H1 (cell line): ENCODE data around the gene CAVIN4. TPM values are rescaled to one million over a fixed set of nuclear protein-coding genes. Genes with fewer than 3 reads are reported as not detected.

ENCODE experiments used
- CTCF ChIA-PET: fragments of 300-600 bp; sonication (Branson Sonifier 250); formaldehyde crosslinking; loops from one replicate; lab custom pipeline; 2021; ENCODE audit not compliant: partially characterized antibody; lab: Charles Lee
- POLR2A ChIA-PET: fragments of 300-600 bp; sonication (Branson Sonifier 250); formaldehyde crosslinking; loops from one replicate; lab custom pipeline; 2021; ENCODE audit warnings: inconsistent platforms; ENCODE audit not compliant: partially characterized antibody; lab: Charles Lee
- DNase-seq, 2 experiments: peaks; one replicate each; pipeline versions ENCODE4 v3.0.0 to v3.0.0-alpha.2; 2010 to 2022; ENCODE audit warnings: low spot score in 2 of 2, low read depth in 1 of 2, mixed read lengths in 1 of 2
- FAIRE-seq: peaks from 2 replicates; lab custom pipeline; 2011; peaks lifted over from hg19 to GRCh38; lab: Jason Lieb, UNC
- H2AFZ ChIP-seq: 2 replicates; pipeline ENCODE4 v1.8.1; 2012; ENCODE audit warnings: low read length, inconsistent platforms
- H2AK5ac ChIP-seq: 2 replicates; pipeline ENCODE4 v1.6.1; 2013; ENCODE audit warnings: low read depth, low read length
- H2BK120ac ChIP-seq: replicated peaks from 2 replicates; pipeline ENCODE3; 2013; ENCODE audit warnings: low read depth, low read length, inconsistent platforms
- H2BK12ac ChIP-seq: 2 replicates; pipeline ENCODE4 v1.6.1; 2013; ENCODE audit warnings: low read depth, low read length
- H2BK15ac ChIP-seq: 2 replicates; pipeline ENCODE4 v1.6.1; 2013; ENCODE audit warnings: low read length
- H2BK20ac ChIP-seq: 2 replicates; pipeline ENCODE4 v1.6.1; 2013; ENCODE audit warnings: low read length
- H2BK5ac ChIP-seq: 2 replicates; pipeline ENCODE4 v1.6.1; 2013; ENCODE audit warnings: low read depth, low read length
- H3K14ac ChIP-seq: 2 replicates; pipeline ENCODE4 v1.6.1; 2013; ENCODE audit warnings: inconsistent platforms; ENCODE audit not compliant: insufficient read length
- H3K18ac ChIP-seq: 2 replicates; pipeline ENCODE4 v1.6.1; 2013; ENCODE audit warnings: low read length; ENCODE audit errors: extremely low read depth
- H3K23ac ChIP-seq: 2 replicates; pipeline ENCODE4 v1.6.1; 2013; ENCODE audit warnings: inconsistent platforms; ENCODE audit not compliant: insufficient read length
- H3K23me2 ChIP-seq: 2 replicates; pipeline ENCODE4 v1.6.1; 2013; ENCODE audit warnings: low read depth, low read length
- H3K27ac ChIP-seq: 2 replicates; pipeline ENCODE4 v1.6.1; 2011; ENCODE audit warnings: low read depth, low read length, inconsistent platforms
- H3K27me3 ChIP-seq, 4 experiments: replicated peaks in 1 of 4; 1 replicate in 1 of 4; 2 replicates in 3 of 4; pipeline versions ENCODE4 v1.6.1 to v1.8.1; 2011 to 2013; ENCODE audit warnings: low read length in 3 of 4, mild to moderate bottlenecking in 3 of 4, inconsistent platforms in 2 of 4, mixed read lengths in 2 of 4, moderate library complexity in 1 of 4; ENCODE audit not compliant: control insufficient read depth in 3 of 4, insufficient read depth in 3 of 4; ENCODE audit errors: extremely low read depth in 1 of 4
- H3K36me3 ChIP-seq, 4 experiments: 2 replicates each; pipeline versions ENCODE4 v1.6.1 to v1.8.1; 2011 to 2013; ENCODE audit warnings: mild to moderate bottlenecking in 4 of 4, low read length in 3 of 4, moderate library complexity in 2 of 4, control low read depth in 1 of 4, inconsistent platforms in 1 of 4; ENCODE audit not compliant: insufficient read depth in 4 of 4, control insufficient read depth in 2 of 4
- H3K4ac ChIP-seq: replicated peaks from 2 replicates; pipeline ENCODE3; 2013; ENCODE audit warnings: low read length, low read depth, mixed read lengths, inconsistent platforms; ENCODE audit not compliant: insufficient read length
- H3K4me1 ChIP-seq, 4 experiments: replicated peaks in 1 of 4; 1 replicate in 1 of 4; 2 replicates in 3 of 4; pipeline versions ENCODE4 v1.6.1 to v1.8.1; 2011 to 2013; ENCODE audit warnings: low read length in 3 of 4, inconsistent platforms in 2 of 4, mixed read lengths in 1 of 4; ENCODE audit not compliant: insufficient read depth in 4 of 4, control insufficient read depth in 3 of 4
- H3K4me2 ChIP-seq, 2 experiments: 2 replicates each; pipeline versions ENCODE4 v1.6.1 to v1.8.1; 2011 to 2013; ENCODE audit warnings: low read depth in 2 of 2, low read length in 2 of 2, control low read depth in 1 of 2, inconsistent platforms in 1 of 2, mild to moderate bottlenecking in 1 of 2; ENCODE audit not compliant: insufficient read depth in 1 of 2
- H3K4me3 ChIP-seq, 4 experiments: fragments of 200-600, 300-600 bp in 1 of 4; sonication (generic), shearing (Covaris generic), sonication (Bioruptor Twin) in 1 of 4; 2 replicates each; pipeline versions ENCODE4 v1.5.1 to v1.8.1; 2011 to 2016; ENCODE audit warnings: low read length in 4 of 4, low read depth in 3 of 4, control low read depth in 2 of 4, inconsistent platforms in 2 of 4, mild to moderate bottlenecking in 2 of 4, mixed read lengths in 1 of 4, moderate library complexity in 1 of 4; ENCODE audit not compliant: insufficient read depth in 2 of 4; ENCODE audit errors: extremely low read depth in 1 of 4
- H3K56ac ChIP-seq: replicated peaks from 2 replicates; pipeline ENCODE3; 2013; ENCODE audit warnings: low read depth, mild to moderate bottlenecking, mixed read lengths, low read length, inconsistent platforms; ENCODE audit not compliant: insufficient read length
- H3K79me1 ChIP-seq: 2 replicates; pipeline ENCODE4 v1.6.1; 2013; ENCODE audit warnings: low read depth, low read length, control low read depth
- H3K79me2 ChIP-seq, 2 experiments: 2 replicates each; pipeline versions ENCODE4 v1.6.1 to v1.8.1; 2012 to 2013; ENCODE audit warnings: low read length in 2 of 2, mild to moderate bottlenecking in 2 of 2, inconsistent platforms in 1 of 2; ENCODE audit not compliant: insufficient read depth in 2 of 2, control insufficient read depth in 1 of 2
- H3K9ac ChIP-seq, 4 experiments: replicated peaks in 1 of 4; 1 replicate in 1 of 4; 2 replicates in 3 of 4; pipeline versions ENCODE4 v1.6.1 to v1.8.1; 2011 to 2013; ENCODE audit warnings: low read depth in 3 of 4, low read length in 3 of 4, control low read depth in 2 of 4, mild to moderate bottlenecking in 2 of 4, moderate library complexity in 2 of 4, inconsistent platforms in 1 of 4; ENCODE audit errors: extremely low read depth in 1 of 4
- H3K9me3 ChIP-seq, 2 experiments: 2 replicates each; pipeline versions ENCODE4 v1.6.1 to v1.8.1; 2012 to 2013; ENCODE audit warnings: mild to moderate bottlenecking in 2 of 2, moderate library complexity in 2 of 2, control low read depth in 1 of 2, inconsistent platforms in 1 of 2, low read depth in 1 of 2, low read length in 1 of 2, mixed read lengths in 1 of 2; ENCODE audit not compliant: insufficient read depth in 2 of 2
- H4K20me1 ChIP-seq, 2 experiments: replicated peaks in 1 of 2; 2 replicates each; pipeline versions ENCODE3 to v1.8.1; 2011 to 2013; ENCODE audit warnings: inconsistent platforms in 2 of 2, low read length in 2 of 2, mild to moderate bottlenecking in 1 of 2; ENCODE audit not compliant: insufficient read depth in 2 of 2, control insufficient read depth in 1 of 2
- H4K5ac ChIP-seq: 2 replicates; pipeline ENCODE4 v1.6.1; 2013; ENCODE audit warnings: low read length, low read depth, mixed read lengths, inconsistent platforms; ENCODE audit not compliant: insufficient read length
- H4K8ac ChIP-seq: 2 replicates; pipeline ENCODE4 v1.8.0; 2013; ENCODE audit warnings: mild to moderate bottlenecking, moderate library complexity, low read length, inconsistent platforms; ENCODE audit not compliant: insufficient read depth; ENCODE audit errors: extremely low read depth
- H4K91ac ChIP-seq: replicated peaks from 2 replicates; pipeline ENCODE3; 2013; ENCODE audit warnings: low read length, mixed read lengths, inconsistent platforms; ENCODE audit not compliant: insufficient read length
- SUZ12 ChIP-seq: fragments of 200-600 bp; sonication (generic); IDR thresholded peaks from 2 replicates; pipeline ENCODE4 v1.6.1; 2012; ENCODE audit warnings: mild to moderate bottlenecking, inconsistent platforms, low read length, moderate library complexity, mixed read lengths
- TCF12 ChIP-seq: IDR thresholded peaks from 2 replicates; pipeline ENCODE4 v1.6.1; 2011; ENCODE audit warnings: low read depth, mild to moderate bottlenecking, low read length
- WGBS, 2 experiments: shearing (Covaris generic) in 1 of 2; methylation state at CpG; one replicate each; pipeline versions ENCODE4 v1.1.6 to v1.1.7; 2013 to 2015; ENCODE audit warnings: low lambda C conversion rate in 2 of 2, mixed read lengths in 2 of 2, inconsistent platforms in 1 of 2, low coverage in 1 of 2, missing lambda C conversion rate in 1 of 2; ENCODE audit not compliant: insufficient replicate concordance in 2 of 2, insufficient coverage in 1 of 2, insufficient read length in 1 of 2; ENCODE audit errors: extremely low coverage in 1 of 2, missing lambda C conversion rate in 1 of 2; 5-methylcytosine and 5-hydroxymethylcytosine counted together
- polyA plus RNA-seq, 7 experiments: library from polyadenylated mRNA; depleted of rRNA in 3 of 7; stranded (reverse) in 5 of 7; unstranded in 2 of 7; fragments of >200 nt in 5 of 7; fragments of 200-250 nt in 2 of 7; gene quantifications; 1 replicate in 5 of 7; 2 replicates in 1 of 7; 4 replicates in 1 of 7; pipeline versions ENCODE4 v1.2.1 to v1.2.3, GENCODE V29; 2011 to 2013; ENCODE audit warnings: missing spikeins in 2 of 7, mixed read lengths in 2 of 7
- total RNA-seq: library from RNA; stranded (reverse); fragmentation: NEBNext Ultra II Directional; extraction: Animal tissue kit (Norgen Biotek cat#: 25700); gene quantifications from 2 replicates; pipeline ENCODE4 v1.2.1, GENCODE V29; 2021
- TF ChIP-seq, protein P1 (sequence below): IDR thresholded peaks from 2 replicates; pipeline ENCODE4 v1.6.1; 2012; ENCODE audit warnings: inconsistent platforms

CAVIN4 gene
- total and polyA plus RNA-seq, 2 of the 8 experiments (the other 6 are each of a cell fraction or from before 2014, with no cell fraction given): 2.3 to 9.1 TPM

DNA sequence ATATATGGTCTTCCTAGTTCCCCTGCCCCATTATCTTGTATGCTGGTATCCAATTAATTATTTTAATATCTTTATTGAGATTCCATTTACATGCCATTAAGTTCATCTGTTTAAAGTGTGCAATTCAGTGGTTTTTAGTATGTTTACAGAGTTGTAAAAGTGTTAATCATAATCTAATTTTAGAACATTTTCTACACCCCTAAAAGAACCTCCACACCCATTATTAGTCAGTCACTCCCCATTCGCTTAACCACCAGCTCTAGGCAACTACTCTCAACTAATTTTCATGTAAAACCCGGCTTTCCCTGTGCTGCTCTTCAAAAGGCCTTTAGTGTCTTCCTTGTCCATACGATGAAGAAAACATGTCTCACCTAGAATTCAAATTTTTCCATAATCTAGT, 20.8 kb upstream of the CAVIN4 start:
- no peak overlapping the region for H3K56ac ChIP-seq
- POLR2A ChIA-PET: no interaction called here
- H3K27ac ChIP-seq: no peak overlapping the region
- H3K4me2 ChIP-seq: no peak overlapping the region
- 0 out of 4 replicates have a peak, but pooled peaks cover 0 to 6% of the 10 kb centered on the region in 2 experiments for H3K79me2 ChIP-seq
- no peak overlapping the region for H3K18ac ChIP-seq
- no peak overlapping the region for H3K4ac ChIP-seq
- H4K8ac ChIP-seq: no peak overlapping the region
- no peaks in the 10 kb centered on the region; the same call in 1 of the 2 replicates for H3K23me2 ChIP-seq
- H3K4me3 ChIP-seq: no peak overlapping the region
- H2BK20ac ChIP-seq: no peak overlapping the region
- no peak overlapping the region for H2BK12ac ChIP-seq
- H2BK15ac ChIP-seq: no peak overlapping the region
- H3K23ac ChIP-seq: no peak overlapping the region
- H3K27me3 ChIP-seq: no peaks in the 10 kb centered on the region
- no peak overlapping the region for H4K5ac ChIP-seq
- no peaks in the 10 kb centered on the region for H3K79me1 ChIP-seq
- TF ChIP-seq SUZ12 (no peak), TCF12 (no peak)
- TF ChIP-seq, protein P1, sequence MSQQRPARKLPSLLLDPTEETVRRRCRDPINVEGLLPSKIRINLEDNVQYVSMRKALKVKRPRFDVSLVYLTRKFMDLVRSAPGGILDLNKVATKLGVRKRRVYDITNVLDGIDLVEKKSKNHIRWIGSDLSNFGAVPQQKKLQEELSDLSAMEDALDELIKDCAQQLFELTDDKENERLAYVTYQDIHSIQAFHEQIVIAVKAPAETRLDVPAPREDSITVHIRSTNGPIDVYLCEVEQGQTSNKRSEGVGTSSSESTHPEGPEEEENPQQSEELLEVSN: no peak
- no peak overlapping the region for H3K14ac ChIP-seq
- FAIRE-seq: no peak
- no peak overlapping the region for H4K91ac ChIP-seq
- CTCF ChIA-PET: no interaction called here
- no peaks in the 10 kb centered on the region for H3K4me1 ChIP-seq
- peaks cover 3 to 4% of the 10 kb centered on the region in 2 experiments for H4K20me1 ChIP-seq
- no peak overlapping the region for H2BK120ac ChIP-seq
- no peak overlapping the region for H2AFZ ChIP-seq
- WGBS, 2 experiments: 82% methylated on average over 3 of the region's 3 CpGs; no CpG with 5 or more reads in 1 of the 2 experiments
- peaks cover 3 to 71% (median 22%) of the 10 kb centered on the region in 4 experiments; a peak in 6 of 8 replicates for H3K36me3 ChIP-seq
- no peak overlapping the region for H2BK5ac ChIP-seq
- H3K9ac ChIP-seq: no peak overlapping the region
- no peak for DNase-seq
- no peak overlapping the region for H2AK5ac ChIP-seq
- no peaks in the 10 kb centered on the region for H3K9me3 ChIP-seq
